ENCODE results near the gene USP25. TPM values are rescaled to one million over a fixed set of nuclear protein-coding genes. Genes with fewer than 3 reads are reported as not detected.

The USP25 gene
- total RNA-seq, 1 experiment from 2014 or later: 26.0 TPM

DNA sequence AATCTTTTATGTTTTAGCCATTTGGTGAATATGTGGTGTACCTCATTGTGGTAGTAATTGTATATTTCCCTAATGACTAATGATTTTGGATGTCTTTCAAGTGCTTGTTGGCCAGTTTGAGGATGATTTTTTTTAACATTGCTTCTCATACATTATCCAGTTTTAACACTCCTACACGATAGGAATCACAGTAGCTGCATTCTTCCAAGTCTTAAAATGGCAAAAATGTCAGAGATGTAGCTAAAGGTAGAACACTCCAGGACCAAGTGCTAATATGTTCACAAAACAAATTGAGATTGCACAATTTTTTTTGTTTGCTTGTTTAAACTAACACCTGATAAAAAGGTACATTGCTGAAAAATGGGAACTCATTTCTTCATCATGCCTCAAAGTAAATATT lies 11.7 kb downstream of the USP25 start:
- POLR2A ChIA-PET (ENCODE audit: unreplicated experiment): no interaction called here
- BruUV-seq (replicated peaks): no TSS peak
- intact Hi-C loops (cut with micrococcal nuclease; ENCODE audit: unreplicated experiment): no loop called here

DNA sequence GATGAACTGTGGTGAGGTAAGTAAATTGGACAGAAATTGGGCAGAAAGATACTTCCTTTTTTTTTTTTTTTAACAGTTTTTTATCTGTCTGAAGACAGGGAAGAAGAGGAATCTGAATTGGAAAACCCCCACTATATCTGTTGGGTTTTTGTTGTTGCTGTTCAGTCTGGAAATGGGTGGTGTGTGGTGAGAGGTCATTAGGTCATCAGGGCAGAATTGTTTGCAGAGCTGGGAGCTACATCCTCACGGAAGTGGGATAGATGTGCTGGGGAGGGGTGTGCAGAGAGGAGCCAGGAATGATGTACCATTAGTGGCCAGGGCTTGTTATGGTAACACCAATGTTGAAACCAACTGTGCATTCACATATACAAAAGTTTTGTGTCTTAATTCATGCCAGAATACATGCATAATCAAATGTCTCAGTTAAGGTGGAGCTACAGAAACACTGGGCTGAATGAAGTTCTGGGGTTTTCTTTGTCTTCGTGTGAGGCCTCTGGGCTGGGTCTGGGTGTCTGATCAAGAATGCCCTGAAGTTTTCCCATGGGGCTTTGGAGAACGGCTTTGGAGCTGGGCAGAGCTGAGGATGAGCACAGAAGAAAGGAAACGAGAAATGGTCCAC lies 12.4 kb downstream of the USP25 start:
- peaks cover 100% of the 10 kb centered on the region for H3K79me2 ChIP-seq (ENCODE audit: low read depth)
- peaks cover 10% of the 10 kb centered on the region; the same call in 1 of the 2 replicates for H4K20me1 ChIP-seq (ENCODE audit: insufficient read depth)
- H3K4me2 ChIP-seq: no peak overlapping the region
- no peaks in the 10 kb centered on the region for H3K9me2 ChIP-seq (ENCODE audit: insufficient read depth)
- BruUV-seq (replicated peaks): no TSS peak
- H3K27me3 ChIP-seq (ENCODE audit: insufficient read depth, low read depth): no peaks in the 10 kb centered on the region
- CTCF ChIA-PET: no interaction called here
- H3F3A ChIP-seq (ENCODE audit: insufficient read depth, low read depth): no peaks in the 10 kb centered on the region
- H2AFZ ChIP-seq: no peak overlapping the region
- no peak for DNase-seq
- POLR2A ChIA-PET (ENCODE audit: unreplicated experiment): no interaction called here
- intact Hi-C loops (cut with micrococcal nuclease; ENCODE audit: unreplicated experiment): no loop called here
- no peak overlapping the region for H3K4me3 ChIP-seq
- no peak overlapping the region for H3K27ac ChIP-seq
- peaks cover 9% of the 10 kb centered on the region for H3K36me3 ChIP-seq (ENCODE audit: low read depth)
- no peaks in the 10 kb centered on the region; the same call in 1 of the 2 replicates for H3K9me3 ChIP-seq (ENCODE audit: insufficient read depth, low read depth)
- TF ChIP-seq EZH2 (IDR thresholded peaks at IDR 0.05; ENCODE audit: low read depth): no peak
- TF ChIP-seq, protein P1, sequence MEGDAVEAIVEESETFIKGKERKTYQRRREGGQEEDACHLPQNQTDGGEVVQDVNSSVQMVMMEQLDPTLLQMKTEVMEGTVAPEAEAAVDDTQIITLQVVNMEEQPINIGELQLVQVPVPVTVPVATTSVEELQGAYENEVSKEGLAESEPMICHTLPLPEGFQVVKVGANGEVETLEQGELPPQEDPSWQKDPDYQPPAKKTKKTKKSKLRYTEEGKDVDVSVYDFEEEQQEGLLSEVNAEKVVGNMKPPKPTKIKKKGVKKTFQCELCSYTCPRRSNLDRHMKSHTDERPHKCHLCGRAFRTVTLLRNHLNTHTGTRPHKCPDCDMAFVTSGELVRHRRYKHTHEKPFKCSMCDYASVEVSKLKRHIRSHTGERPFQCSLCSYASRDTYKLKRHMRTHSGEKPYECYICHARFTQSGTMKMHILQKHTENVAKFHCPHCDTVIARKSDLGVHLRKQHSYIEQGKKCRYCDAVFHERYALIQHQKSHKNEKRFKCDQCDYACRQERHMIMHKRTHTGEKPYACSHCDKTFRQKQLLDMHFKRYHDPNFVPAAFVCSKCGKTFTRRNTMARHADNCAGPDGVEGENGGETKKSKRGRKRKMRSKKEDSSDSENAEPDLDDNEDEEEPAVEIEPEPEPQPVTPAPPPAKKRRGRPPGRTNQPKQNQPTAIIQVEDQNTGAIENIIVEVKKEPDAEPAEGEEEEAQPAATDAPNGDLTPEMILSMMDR (conservative IDR thresholded peaks at IDR 0.05): no peak
- H3K4me1 ChIP-seq (replicated peaks; ENCODE audit: insufficient read depth): peaks cover 14% of the 10 kb centered on the region; the same call in 1 of the 2 replicates

More for the DNA sequence above, 11.7 kb downstream of the USP25 start:
- CTCF ChIA-PET: no interaction called here
- Histone ChIP-seq H4K20me1 (ENCODE audit: insufficient read depth) (peaks cover 10% of the 10 kb centered on the region; the same call in 1 of the 2 replicates), H2AFZ (no peak overlapping the region), H3K36me3 (ENCODE audit: low read depth) (peaks cover 9% of the 10 kb centered on the region), H3K4me3 (no peak overlapping the region), H3K27me3 (ENCODE audit: insufficient read depth, low read depth) (no peaks in the 10 kb centered on the region), H3K9me2 (ENCODE audit: insufficient read depth) (no peaks in the 10 kb centered on the region), H3K79me2 (ENCODE audit: low read depth) (peaks cover 100% of the 10 kb centered on the region), H3K9me3 (ENCODE audit: insufficient read depth, low read depth) (no peaks in the 10 kb centered on the region; the same call in 1 of the 2 replicates), H3K4me2 (no peak overlapping the region), H3F3A (ENCODE audit: insufficient read depth, low read depth) (no peaks in the 10 kb centered on the region), H3K4me1 (replicated peaks; ENCODE audit: insufficient read depth) (peaks cover 14% of the 10 kb centered on the region; the same call in 1 of the 2 replicates), H3K27ac (no peak overlapping the region)
- no peak for DNase-seq
- no peak for TF ChIP-seq EZH2 (IDR thresholded peaks at IDR 0.05; ENCODE audit: low read depth)

DNA sequence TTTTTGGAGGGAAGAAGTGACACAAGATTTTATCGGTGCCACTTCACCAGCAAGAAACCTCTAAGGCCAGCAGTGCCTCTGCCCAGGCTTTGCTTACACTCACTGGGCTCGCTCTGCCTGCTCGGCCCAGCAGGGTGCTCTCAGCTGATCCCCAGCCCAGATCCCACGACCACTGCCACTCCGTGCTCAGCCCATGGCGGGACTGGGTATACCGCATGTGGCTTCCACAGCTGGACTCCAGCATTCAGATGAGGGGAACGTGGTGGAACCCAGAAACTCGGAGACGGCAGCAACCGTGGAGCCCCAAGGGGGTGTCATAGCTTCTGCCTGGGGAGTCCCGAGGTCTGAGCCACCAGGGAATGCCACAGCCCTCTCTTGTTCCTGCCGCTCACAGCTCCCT lies 12.9 kb downstream of the USP25 start:
- BruUV-seq (replicated peaks): no TSS peak
- intact Hi-C loops (cut with micrococcal nuclease; ENCODE audit: unreplicated experiment): no loop called here
- no peak overlapping the region for H3K4me2 ChIP-seq

More for the DNA sequence above, 12.9 kb downstream of the USP25 start:
- Histone ChIP-seq H3F3A (ENCODE audit: insufficient read depth, low read depth) (no peaks in the 10 kb centered on the region), H3K27ac (no peak overlapping the region), H3K9me2 (ENCODE audit: insufficient read depth) (no peaks in the 10 kb centered on the region), H3K36me3 (ENCODE audit: low read depth) (peaks cover 9% of the 10 kb centered on the region), H2AFZ (no peak overlapping the region), H3K27me3 (ENCODE audit: insufficient read depth, low read depth) (no peaks in the 10 kb centered on the region), H3K79me2 (ENCODE audit: low read depth) (peaks cover 98% of the 10 kb centered on the region), H4K20me1 (ENCODE audit: insufficient read depth) (peaks cover 10% of the 10 kb centered on the region; the same call in 1 of the 2 replicates), H3K4me3 (no peak overlapping the region), H3K4me1 (replicated peaks; ENCODE audit: insufficient read depth) (peaks cover 14% of the 10 kb centered on the region; the same call in 1 of the 2 replicates), H3K9me3 (ENCODE audit: insufficient read depth, low read depth) (no peaks in the 10 kb centered on the region; the same call in 1 of the 2 replicates)
- DNase-seq: no peak
- TF ChIP-seq, protein P1 (conservative IDR thresholded peaks at IDR 0.05): no peak
- TF ChIP-seq EZH2 (IDR thresholded peaks at IDR 0.05; ENCODE audit: low read depth): no peak
- POLR2A ChIA-PET (ENCODE audit: unreplicated experiment): no interaction called here
- CTCF ChIA-PET: no interaction called here

Measured in PC-9 (cell line).